ENCODE measurements around the gene EEF1A2.
A peak's percentile ranks its signal among the peaks of the same experiment; 100 is the strongest.

Gene EEF1A2

GRCh38 chr20:63441136-63442099, 57.5 kb downstream of the EEF1A2 start:
- no peaks in the 10 kb centered on the region for H3K9me3 Mint-ChIP-seq
- peak overlapping the region; percentile 85 for H3K27ac Mint-ChIP-seq
- peak in 1 of 2 donors; percentile 54 for DNase-seq (ENCODE audit: low spot score in 2 of 2)
- H3K4me3 Mint-ChIP-seq, result peak overlapping the region; percentile 54
- peaks cover 22% of the 10 kb centered on the region for H3K36me3 Mint-ChIP-seq
- H3K4me1 Mint-ChIP-seq, result peaks cover 28% of the 10 kb centered on the region
- peak; percentile 74 for ATAC-seq

- Mint-ChIP-seq H3K9me3 (no peaks in the 10 kb centered on the region), H3K36me3 (peaks cover 22% of the 10 kb centered on the region), H3K4me3 (no peak overlapping the region), H3K4me1 (peaks cover 28% of the 10 kb centered on the region), H3K27ac (no peak overlapping the region)
- no peak for ATAC-seq
- DNase-seq (ENCODE audit: low spot score in 2 of 2), result no peak
Observed at GRCh38 chr20:63440366-63440955, 58.4 kb downstream of the EEF1A2 start.

- ATAC-seq (no peak), DNase-seq (ENCODE audit: low spot score in 2 of 2) (no peak)
- Mint-ChIP-seq H3K4me1 (peaks cover 32% of the 10 kb centered on the region), H3K36me3 (peaks cover 22% of the 10 kb centered on the region), H3K27ac (no peak overlapping the region), H3K4me3 (no peak overlapping the region), H3K9me3 (no peaks in the 10 kb centered on the region)
Observed at GRCh38 chr20:63439866-63440265, 59.0 kb downstream of the EEF1A2 start.

- H3K36me3 Mint-ChIP-seq, result peaks cover 16% of the 10 kb centered on the region
- no peak overlapping the region for H3K4me3 Mint-ChIP-seq
- no peak for DNase-seq (ENCODE audit: low spot score in 2 of 2)
- no peaks in the 10 kb centered on the region for H3K9me3 Mint-ChIP-seq
- no peak overlapping the region for H3K27ac Mint-ChIP-seq
- ATAC-seq, result no peak
- peaks cover 34% of the 10 kb centered on the region for H3K4me1 Mint-ChIP-seq
Observed at GRCh38 chr20:63438121-63438520, 60.8 kb downstream of the EEF1A2 start.

Measured in stimulated activated effector memory CD8-positive, alpha-beta T cell treated with anti-CD3 and anti-CD28 coated beads, Interleukin-12 subunit alpha, Interleukin-12 subunit beta, amount 100 ng/mL, for 72 hours (primary cell).